AG20443 (cell line): ENCODE results near the gene APOC1.
"Not testable (repeated sequence)": the region's sequence is repeated elsewhere in the genome, so short reads cannot be mapped to it uniquely, and the experiment has no call there.

Experiments used
- DNase-seq: peaks from one replicate; pipeline ENCODE4 v3.0.0; 2012; ENCODE audit warnings: low spot score, mixed read lengths

Gene APOC1

GRCh38 chr19:44913512-44914432 lies 636 bp upstream of the APOC1 start:
- DNase-seq: not testable (repeated sequence)

GRCh38 chr19:44924243-44924725 lies 9.9 kb downstream of the APOC1 start:
- peak; percentile 3 for DNase-seq

- peak; percentile 54 for DNase-seq
These were observed 10.9 kb downstream of the APOC1 start for GRCh38 chr19:44925114-44925891.

- DNase-seq: not testable (repeated sequence)
These were observed 12.1 kb downstream of the APOC1 start for GRCh38 chr19:44926245-44927077.

GRCh38 chr19:44927746-44928145 lies 13.3 kb downstream of the APOC1 start:
- peak; percentile 49 for DNase-seq

- DNase-seq: peak; percentile 2
These were observed 15.7 kb downstream of the APOC1 start for GRCh38 chr19:44930088-44930487.

- peak; percentile 1 for DNase-seq
These were observed 17.1 kb downstream of the APOC1 start for GRCh38 chr19:44931541-44931940.

GRCh38 chr19:44939668-44940067 lies 25.3 kb downstream of the APOC1 start:
- DNase-seq: no peak

GRCh38 chr19:44942067-44942571 lies 27.7 kb downstream of the APOC1 start, which contains the start of gene APOC4:
APOC4 (plus strand) TSS chr19:44942237; CDS start chr19:44942278, 41 bp downstream.
- no peak for DNase-seq

- peak; percentile 69 for DNase-seq
These were observed 29.4 kb downstream of the APOC1 start for GRCh38 chr19:44943801-44944249.

GRCh38 chr19:44947041-44947581 lies 32.7 kb downstream of the APOC1 start:
- no peak for DNase-seq

GRCh38 chr19:44948237-44948636 lies 33.8 kb downstream of the APOC1 start:
- DNase-seq: no peak

GRCh38 chr19:44948763-44949374 lies 34.5 kb downstream of the APOC1 start:
- no peak for DNase-seq

- no peak for DNase-seq
These were observed 35.1 kb downstream of the APOC1 start for GRCh38 chr19:44949550-44949949.

- peak; percentile 82 for DNase-seq
These were observed 37.1 kb downstream of the APOC1 start for GRCh38 chr19:44951179-44952159.

- no peak for DNase-seq
These were observed 39.9 kb downstream of the APOC1 start for GRCh38 chr19:44954278-44954648.

- peak; percentile 98 for DNase-seq
These were observed 40.5 kb downstream of the APOC1 start, which contains the start of gene CLPTM1 for GRCh38 chr19:44954649-44955504. CLPTM1 (plus strand) TSS chr19:44955380; CDS start chr19:44955396, 16 bp downstream.
